Gastroesophageal sphincter (tissue), 4 donors: ENCODE results near the gene LIM2. TPM values are rescaled to one million over a fixed set of nuclear protein-coding genes. Genes with fewer than 3 reads are reported as not detected.

Source experiments
- ATAC-seq: fragments of 150-250 bp; one replicate; pipeline ENCODE4 v1.9.1; 2016; ENCODE audit warnings: mild to moderate bottlenecking, moderate library complexity
- H3K27ac ChIP-seq, 4 donors: fragments of 200-600 bp; sonication (generic) in 3 of 4; 1 replicate in 3 of 4; 2 replicates in 1 of 4; pipeline ENCODE4 v1.5.1; 2016 to 2019
- H3K27me3 ChIP-seq: fragments of 200-600 bp; sonication (generic); one replicate; pipeline ENCODE4 v1.5.1; 2019
- H3K36me3 ChIP-seq, 2 donors: fragments of 200-600 bp; sonication (generic); one replicate each; pipeline ENCODE4 v1.5.1; 2019; ENCODE audit warnings: control low read depth in 1 of 2
- H3K4me1 ChIP-seq, 3 donors: fragments of 200-600 bp; sonication (generic); 1 replicate in 2 of 3; 2 replicates in 1 of 3; pipeline ENCODE4 v1.5.1; 2016 to 2019; ENCODE audit warnings: control low read depth in 2 of 3
- H3K4me3 ChIP-seq, 2 donors: fragments of 200-600 bp; sonication (generic); one replicate each; pipeline ENCODE4 v1.5.1; 2019; ENCODE audit warnings: mild to moderate bottlenecking in 1 of 2, moderate library complexity in 1 of 2
- H3K9me3 ChIP-seq, 3 donors: fragments of 200-600 bp; sonication (generic); one replicate each; pipeline ENCODE4 v1.5.1; 2017 to 2019; ENCODE audit warnings: control low read depth in 2 of 3
- CTCF ChIP-seq, 4 experiments: fragments of 200-600 bp in 2 of 4; fragments of 450-650 bp in 2 of 4; sonication (generic) in 1 of 4; IDR thresholded peaks; one replicate each; pipeline ENCODE4 v1.5.1; 2017 to 2019; ENCODE audit warnings: antibody characterized with exemption in 4 of 4, mild to moderate bottlenecking in 2 of 4, moderate library complexity in 2 of 4
- EP300 ChIP-seq: sonication (generic); formaldehyde crosslinking; IDR thresholded peaks from one replicate; pipeline ENCODE4 v1.6.1; 2017; ENCODE audit warnings: antibody characterized with exemption, mild to moderate bottlenecking
- POLR2A ChIP-seq, 2 donors: fragments of 450-650 bp; IDR thresholded peaks; one replicate each; pipeline ENCODE4 v1.6.1; 2017; ENCODE audit warnings: antibody characterized with exemption in 2 of 2, mild to moderate bottlenecking in 2 of 2, moderate library complexity in 1 of 2
- POLR2AphosphoS5 ChIP-seq: sonication (generic); formaldehyde crosslinking; IDR thresholded peaks from one replicate; pipeline ENCODE4 v1.6.1; 2017; ENCODE audit warnings: antibody characterized with exemption
- WGBS, 2 donors: methylation state at CpG; one replicate each; pipeline ENCODE4 v1.1.5; 2018; ENCODE audit warnings: low coverage in 1 of 2; 5-methylcytosine and 5-hydroxymethylcytosine counted together
- total RNA-seq, 4 donors: library from RNA; depleted of rRNA; stranded (reverse); fragments of >200 nt; gene quantifications; one replicate each; pipeline ENCODE4 v1.1.0, GENCODE V29; 2016

Gene LIM2
- total RNA-seq, 4 donors from 2014 or later, result not detected

GRCh38 chr19:51330366-51330765 is 57.4 kb downstream of the LIM2 start:
- 90 to 100% methylated on average over 1 to 2 of the region's 4 CpGs for WGBS, 2 donors
- no peak for TF ChIP-seq CTCF (IDR thresholded peaks at IDR 0.05)
- TF ChIP-seq POLR2A (IDR thresholded peaks at IDR 0.05), result no peak
- no peak for TF ChIP-seq POLR2AphosphoS5
- TF ChIP-seq EP300, result no peak
- peaks cover 0 to 43% of the 10 kb centered on the region in 2 donors for H3K36me3 ChIP-seq
- H3K27ac ChIP-seq, result no peak overlapping the region
- H3K27me3 ChIP-seq, result peaks cover 69% of the 10 kb centered on the region
- H3K9me3 ChIP-seq, result peaks cover 0 to 7% (median 0%) of the 10 kb centered on the region in 3 donors
- no peak overlapping the region for H3K4me3 ChIP-seq
- peaks cover 0 to 13% (median 0%) of the 10 kb centered on the region in 3 donors for H3K4me1 ChIP-seq
- no peak for ATAC-seq

Other genes starting within 250 kb of the LIM2 start
- 1 to 10 TPM in 2 of 4 donors, under 1 TPM in 1, not detected in 1; 0.46 to 4.4 (median 2.8) TPM for gene SIGLEC7, start 245.7 kb downstream of the LIM2 start, total RNA-seq
- gene CD33, start 162.9 kb downstream of the LIM2 start, total RNA-seq, result 1 to 10 TPM; 1.8 to 7.0 (median 2.8) TPM
- gene SIGLECL1, start 136.9 kb downstream of the LIM2 start, total RNA-seq, result not detected
- gene IGLON5, start 76.3 kb downstream of the LIM2 start, total RNA-seq, result not detected
- gene VSIG10L, start 45.8 kb downstream of the LIM2 start, total RNA-seq, result 1 to 10 TPM; 1.5 to 3.6 (median 2.5) TPM
- gene ETFB, start 21.6 kb downstream of the LIM2 start, total RNA-seq, result 100 to 1,000 TPM in 2 of 4 donors, 10 to 100 TPM in 2; 96.2 to 136 (median 103) TPM
- not detected for gene CLDND2, start 19.0 kb downstream of the LIM2 start, total RNA-seq
- gene NKG7, start 15.3 kb downstream of the LIM2 start, total RNA-seq, result 1 to 10 TPM in 1 of 4 donors, under 1 TPM in 2, not detected in 1; 0.58 to 2.0 (median 0.67) TPM
- not detected for gene C19orf84, start 2.6 kb upstream of the LIM2 start, total RNA-seq
- 1 to 10 TPM; 1.1 to 6.9 (median 3.2) TPM for gene SIGLEC10, start 29.7 kb upstream of the LIM2 start, total RNA-seq
- 1 to 10 TPM in 1 of 4 donors, under 1 TPM in 2, not detected in 1; 0.25 to 1.4 (median 0.54) TPM for gene SIGLEC8, start 70.5 kb upstream of the LIM2 start, total RNA-seq
- not detected for gene CEACAM18, start 90.6 kb upstream of the LIM2 start, total RNA-seq
- gene SIGLEC12, start 113.8 kb upstream of the LIM2 start, total RNA-seq, result under 1 TPM in 2 of 4 donors, not detected in 2; 0.31 to 0.85 TPM
- 1 to 10 TPM in 3 of 4 donors, under 1 TPM in 1; 0.59 to 3.9 (median 3.1) TPM for gene SIGLEC6, start 143.7 kb upstream of the LIM2 start, total RNA-seq
- gene ZNF175, start 183.3 kb upstream of the LIM2 start, total RNA-seq, result 10 to 100 TPM in 1 of 4 donors, 1 to 10 TPM in 3; 6.5 to 12.8 (median 7.3) TPM
- under 1 TPM in 2 of 4 donors, not detected in 2; 0.67 to 0.94 TPM for gene SIGLEC5, start 242.4 kb upstream of the LIM2 start, total RNA-seq